Stimulated activated CD4-positive, alpha-beta T cell treated with anti-CD3 and anti-CD28 coated beads, Interleukin-1b, Interleukin-23, amount 100 ng/mL, for 1 hour (primary cell): ENCODE measurements around the gene ETV4.

ENCODE experiments used
- DNase-seq, 2 donors: peaks; one replicate each; pipeline ENCODE4 v3.0.0-alpha.2; 2020; ENCODE audit warnings: low read depth in 2 of 2

Gene ETV4

DNA sequence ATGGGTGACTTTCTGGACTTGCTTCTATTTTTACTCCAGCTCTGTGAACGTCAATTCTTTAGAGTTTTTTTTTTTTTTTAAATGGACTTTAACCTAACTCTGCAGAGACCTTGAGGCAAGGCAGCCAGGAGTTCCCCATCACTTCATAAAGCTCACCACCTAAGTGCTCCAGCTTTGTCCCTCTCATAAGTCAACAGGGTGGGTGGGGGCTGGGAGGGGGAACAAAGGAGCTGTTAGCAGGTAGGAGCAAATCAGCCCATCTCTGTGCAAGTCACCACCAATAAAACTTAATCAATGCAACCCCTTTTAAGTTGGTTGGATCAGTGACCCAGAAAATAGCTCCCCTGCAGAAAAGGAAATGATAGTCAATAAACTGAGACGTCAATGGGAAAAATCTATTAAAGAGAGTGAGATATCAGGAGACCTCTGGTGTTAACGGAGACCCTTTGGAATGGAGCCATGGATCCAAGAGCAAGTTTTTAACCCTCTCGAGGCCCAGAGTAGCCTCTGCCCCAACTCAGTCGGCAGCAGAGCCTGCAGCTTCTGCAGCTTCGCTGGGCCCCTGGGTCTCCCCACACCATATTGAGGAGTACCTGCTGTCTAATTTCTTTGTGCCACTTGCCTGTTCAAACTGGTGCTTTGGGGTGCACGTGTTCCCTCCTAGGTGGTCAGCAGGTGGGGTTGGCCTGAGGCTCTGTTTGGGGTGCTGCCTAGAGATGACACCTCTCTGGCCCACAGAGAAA is 27.6 kb upstream of the ETV4 start:
- DNase-seq, result no peak

DNA sequence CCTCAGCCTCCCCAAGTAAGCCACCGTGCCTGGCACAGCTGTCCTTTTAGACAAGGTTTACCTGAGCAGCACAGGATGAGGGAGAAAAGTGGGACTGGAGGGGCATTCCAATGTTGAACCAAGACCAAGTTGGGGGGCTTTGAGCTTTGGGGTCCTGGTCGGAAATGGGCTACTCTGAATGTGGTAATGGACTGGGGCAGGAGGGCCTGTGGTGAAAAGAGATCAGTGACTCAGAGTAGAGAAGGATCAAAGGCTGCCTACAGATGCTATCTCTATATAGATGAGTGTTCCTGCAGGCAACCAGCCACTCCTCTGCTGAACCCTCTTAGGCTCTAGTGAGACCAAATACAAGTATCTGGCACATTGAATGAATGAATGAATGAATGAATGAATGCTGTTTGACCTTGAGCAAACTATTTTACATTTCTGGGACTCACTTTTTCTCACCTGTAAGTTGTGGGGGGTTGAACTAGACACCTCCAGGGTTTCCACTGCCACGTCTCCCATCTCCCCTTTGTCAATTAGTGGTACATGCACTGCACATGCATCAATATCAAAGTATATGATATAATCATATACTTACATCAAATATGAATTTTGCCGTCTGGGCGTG is 26.3 kb upstream of the ETV4 start:
- no peak for DNase-seq

DNA sequence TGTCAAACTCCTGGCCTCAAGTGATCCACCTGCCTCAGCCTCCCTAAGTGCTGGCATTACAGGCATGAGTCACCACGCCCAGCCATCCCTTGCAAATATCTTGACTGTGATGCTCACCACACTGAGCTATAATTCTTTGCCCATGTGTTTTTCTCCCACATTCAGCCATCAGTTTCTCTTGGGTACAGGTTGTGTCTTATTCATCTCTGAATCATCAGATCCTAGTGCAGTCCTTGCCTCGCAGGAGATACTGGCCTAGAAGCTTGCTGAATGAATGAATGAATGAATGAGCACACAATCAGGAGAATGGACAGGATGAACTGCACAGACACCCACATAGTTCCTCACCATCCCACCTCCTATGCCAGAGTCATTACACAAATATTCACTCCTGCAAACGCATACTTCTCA is 24.4 kb upstream of the ETV4 start:
- DNase-seq, result no peak

DNA sequence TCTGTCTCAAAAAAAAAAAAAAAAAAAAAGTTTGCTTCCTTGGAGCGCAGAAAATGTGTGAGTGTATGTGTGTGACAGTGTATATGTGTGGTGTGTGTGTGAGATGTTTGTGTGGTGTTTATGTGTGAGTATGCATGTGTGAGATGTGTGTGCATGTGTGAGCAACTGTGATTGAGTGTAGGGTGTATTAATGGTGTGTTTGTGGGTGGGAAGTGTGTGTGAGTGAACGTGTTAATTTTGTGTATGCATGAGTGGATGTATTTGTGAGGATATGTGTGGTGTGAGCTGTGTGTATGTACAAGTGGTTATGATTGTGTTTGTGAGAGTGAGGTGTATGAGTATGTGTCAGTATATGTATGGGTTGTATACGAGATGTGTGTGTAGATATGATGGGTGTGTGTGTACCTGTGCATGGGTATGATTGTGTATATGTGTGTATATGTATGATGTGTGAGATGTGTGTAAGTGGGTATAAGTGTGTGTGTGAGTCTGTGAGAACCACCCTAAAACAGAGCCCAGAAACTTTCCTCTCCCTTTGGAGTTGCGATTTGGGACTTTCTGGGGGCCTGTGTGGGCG is 22.5 kb upstream of the ETV4 start:
- no peak for DNase-seq

DNA sequence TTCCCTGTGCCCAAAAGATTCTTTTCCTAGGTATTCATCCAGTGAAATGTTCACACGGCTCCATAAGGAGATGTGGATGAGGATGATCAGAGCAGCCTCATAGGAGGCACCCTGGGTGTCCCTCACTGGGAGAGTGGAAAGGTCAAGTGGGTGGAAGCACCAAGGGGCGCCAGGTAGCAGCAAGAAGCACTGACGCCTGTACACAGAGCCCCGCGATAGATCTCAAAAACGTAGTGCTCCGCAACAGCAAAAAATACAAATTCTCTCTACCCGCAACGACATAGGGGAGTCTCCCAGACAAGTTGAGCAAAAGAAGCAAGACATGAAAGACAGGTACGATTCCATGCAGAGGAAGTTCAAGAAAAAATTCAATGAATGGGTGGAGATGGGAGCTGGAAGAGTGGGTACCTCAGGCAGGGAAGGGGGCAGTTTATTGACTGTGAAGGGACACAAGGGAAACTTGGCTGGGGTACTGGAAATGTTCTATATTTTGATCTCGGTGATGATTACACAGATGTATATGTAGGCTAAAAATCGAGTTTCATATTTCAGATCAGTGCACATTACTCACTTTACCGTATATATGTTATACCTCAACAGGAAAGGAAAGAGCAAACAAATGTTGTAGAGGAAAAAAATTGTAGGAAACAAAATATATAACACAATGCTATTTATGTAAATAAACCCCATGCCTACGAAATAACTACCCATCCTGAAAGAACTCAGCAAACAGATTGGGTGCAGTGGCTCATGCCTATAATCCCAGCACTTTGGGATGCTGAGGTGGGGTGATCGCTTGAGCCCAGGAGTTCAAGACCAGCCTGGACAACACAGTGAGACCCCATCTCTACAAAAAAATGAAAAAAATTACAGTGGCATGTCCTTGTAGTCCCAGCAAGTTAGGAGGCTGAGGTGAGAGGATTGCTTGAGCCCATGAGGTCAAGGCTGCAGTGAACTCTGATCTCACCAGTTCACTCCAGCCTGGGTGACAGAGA is 17.8 kb upstream of the ETV4 start:
- no peak for DNase-seq

DNA sequence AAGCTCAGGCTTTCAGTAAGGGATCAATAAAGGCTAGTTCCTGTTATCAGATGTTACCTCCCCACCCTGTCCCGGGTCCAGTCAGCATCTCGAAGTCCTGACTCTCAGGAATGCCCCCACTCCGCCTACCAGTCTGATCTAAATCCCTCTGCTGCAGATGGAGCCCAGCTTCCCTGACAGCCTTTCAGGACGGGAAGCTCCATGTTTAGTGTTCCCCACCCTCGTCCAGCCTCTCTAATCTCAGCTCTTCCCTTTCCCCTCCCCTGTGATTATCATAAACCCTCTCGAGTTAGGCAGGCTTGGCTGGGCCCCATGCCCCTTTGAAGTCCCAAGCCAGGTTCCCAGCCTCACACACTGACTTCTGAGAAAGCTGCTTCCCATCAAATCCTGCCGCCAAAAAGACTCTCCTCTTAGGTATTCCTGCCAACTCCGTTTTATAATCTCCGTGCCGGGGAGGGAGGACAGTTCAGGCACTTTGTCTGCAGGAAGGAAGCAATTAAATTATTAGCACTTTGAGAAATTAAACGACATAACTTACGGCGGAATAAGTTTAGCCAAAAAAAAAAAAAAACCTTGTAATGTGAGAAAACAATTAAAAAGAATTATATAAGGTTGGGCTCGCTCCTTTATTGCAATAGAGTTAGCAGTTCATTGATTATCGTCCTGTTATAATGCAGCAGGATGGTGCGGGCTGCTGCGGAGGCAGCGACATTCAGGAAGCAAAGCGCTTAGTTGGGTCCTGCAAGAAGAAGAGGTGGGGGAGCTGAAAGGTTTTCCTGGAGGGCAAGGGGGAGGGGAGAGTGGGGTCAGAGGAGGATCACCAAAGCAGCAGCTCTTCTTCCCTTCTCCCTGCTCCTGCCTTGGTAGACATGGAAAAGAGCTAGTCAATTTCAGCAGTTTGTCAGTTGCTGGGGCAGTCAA is 16.8 kb upstream of the ETV4 start:
- no peak for DNase-seq

DNA sequence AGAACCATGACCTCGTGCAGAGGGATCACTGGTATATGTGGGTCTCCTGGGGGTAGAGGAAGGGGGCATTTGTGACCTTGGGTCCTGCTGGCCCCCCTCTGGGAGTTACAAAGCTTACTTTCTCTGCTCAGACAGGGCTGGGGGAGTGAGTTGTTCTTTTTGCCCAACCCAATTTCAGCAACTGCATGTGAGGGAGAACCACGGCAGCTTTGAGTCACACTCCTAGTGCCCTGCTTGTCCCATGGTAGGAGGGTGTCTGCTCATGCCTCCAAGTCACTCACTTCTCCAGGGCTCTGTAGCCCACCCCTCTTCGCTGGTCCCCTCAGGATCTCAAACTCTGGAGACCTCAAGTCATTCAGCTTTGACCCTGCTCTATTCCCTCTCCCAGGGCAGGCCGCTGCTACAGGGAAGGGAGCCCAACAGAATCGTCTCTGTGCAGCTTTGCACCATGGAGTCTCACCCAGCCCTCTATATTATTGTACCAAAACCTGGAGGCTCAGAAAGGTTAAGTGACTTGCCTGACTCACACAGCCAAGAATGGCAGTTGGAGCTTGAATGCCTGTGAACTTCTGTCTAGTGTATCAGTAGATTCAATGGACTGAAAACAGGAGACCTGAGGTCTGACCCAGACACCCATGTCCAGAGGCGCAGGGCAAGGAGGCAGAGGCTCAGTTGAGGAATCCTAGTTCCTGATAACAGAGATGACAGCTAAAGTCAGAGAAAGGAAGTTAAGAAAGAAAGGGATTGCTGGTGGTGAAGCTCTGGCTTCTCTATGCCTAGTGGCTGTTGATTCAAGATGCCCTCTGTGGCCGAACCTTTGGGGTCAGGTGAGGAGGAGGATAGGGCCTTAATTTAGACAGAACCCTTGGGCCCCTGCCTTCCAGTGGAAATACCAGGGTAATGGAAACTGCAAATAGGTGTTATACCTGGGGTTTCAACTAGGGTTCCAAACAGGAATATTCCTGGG is 14.6 kb upstream of the ETV4 start:
- no peak for DNase-seq

DNA sequence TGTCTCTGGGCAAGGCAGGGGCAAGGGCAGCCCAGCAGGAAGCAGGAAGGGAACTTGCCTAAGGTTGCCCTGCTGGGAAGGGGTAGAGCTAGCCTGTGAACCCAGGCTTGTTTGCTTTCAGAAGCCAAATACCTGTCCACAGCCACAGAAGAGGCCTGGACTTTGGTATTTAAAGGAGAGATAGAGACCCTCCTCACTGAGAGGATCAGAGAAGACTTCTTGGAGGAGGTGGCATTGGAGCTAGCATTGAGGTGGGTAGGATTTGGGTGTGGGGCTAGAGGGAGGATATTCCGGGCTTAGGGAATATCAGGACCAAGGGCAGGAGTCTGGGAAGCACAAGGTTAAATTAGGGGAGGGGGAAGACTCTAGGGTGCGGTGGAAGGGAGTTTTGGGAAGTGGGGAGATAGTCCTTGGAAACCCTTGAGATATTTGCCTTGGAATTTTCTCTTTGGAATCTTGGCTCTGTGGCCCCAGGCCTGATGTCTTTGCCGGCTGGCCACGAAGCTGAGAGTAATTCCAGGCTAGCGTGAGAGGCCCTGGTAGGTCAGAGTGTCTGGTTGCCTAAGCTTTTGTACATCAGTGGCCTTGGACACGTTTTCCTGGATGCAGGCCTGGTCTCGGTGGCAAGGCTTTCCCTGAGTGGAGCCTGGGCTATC is 13.1 kb upstream of the ETV4 start:
- no peak for DNase-seq

DNA sequence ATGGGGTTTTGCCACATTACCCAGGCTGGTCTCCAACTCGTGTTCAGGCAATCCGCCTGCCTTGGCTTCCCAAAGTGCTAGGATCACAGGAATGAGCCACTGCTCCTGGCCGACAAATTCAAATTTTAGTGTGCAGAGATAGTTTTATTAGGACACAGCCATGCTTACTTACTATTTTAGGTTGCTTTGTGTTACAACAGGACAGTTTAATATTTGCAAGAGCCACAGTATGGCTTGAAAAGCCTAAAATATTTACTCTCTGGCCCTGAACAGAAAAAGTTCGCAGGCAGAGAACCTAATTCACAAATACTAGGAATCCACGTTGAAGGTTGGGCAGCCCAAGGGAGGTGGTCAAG is 12.6 kb upstream of the ETV4 start:
- DNase-seq, result no peak

DNA sequence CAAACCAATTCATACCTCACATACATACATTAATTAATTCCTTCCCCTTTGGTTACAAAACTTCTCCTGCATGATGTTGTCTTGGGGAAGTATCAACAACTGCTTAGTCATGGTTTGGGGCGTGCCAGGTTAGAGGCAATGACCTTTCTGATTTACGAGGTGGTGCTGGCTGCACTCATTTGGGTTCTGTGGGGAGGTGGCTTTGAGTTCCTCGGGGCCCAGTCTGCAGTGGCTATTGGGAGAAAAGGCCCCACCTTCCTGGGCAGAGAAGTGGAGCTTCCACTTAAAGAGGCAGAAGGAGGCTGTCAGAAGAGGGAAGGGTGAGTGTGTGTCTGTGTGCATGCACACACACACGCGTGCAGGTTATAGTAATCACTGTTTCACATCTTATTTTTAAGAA is 10.2 kb upstream of the ETV4 start:
- DNase-seq, result no peak

DNA sequence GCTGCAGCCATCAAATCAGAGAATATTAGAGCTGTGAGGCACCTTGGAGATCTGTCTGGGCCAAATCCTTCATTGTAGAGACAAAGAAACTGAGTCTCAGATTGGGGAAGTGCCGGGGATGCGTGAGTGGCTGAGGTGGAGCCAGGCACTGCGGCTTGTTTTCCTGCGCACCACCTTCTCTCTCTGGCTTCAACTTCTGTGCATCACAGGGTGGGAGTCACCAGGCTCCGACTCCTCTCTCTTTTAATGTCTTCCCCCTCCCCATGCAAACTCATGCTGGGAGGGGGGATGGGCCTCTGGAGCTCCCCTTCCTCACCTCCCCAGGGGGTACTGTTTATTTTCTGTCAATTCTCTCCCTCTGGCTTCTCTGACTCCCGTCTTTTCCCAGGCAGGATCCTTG is 8.7 kb upstream of the ETV4 start:
- no peak for DNase-seq

DNA sequence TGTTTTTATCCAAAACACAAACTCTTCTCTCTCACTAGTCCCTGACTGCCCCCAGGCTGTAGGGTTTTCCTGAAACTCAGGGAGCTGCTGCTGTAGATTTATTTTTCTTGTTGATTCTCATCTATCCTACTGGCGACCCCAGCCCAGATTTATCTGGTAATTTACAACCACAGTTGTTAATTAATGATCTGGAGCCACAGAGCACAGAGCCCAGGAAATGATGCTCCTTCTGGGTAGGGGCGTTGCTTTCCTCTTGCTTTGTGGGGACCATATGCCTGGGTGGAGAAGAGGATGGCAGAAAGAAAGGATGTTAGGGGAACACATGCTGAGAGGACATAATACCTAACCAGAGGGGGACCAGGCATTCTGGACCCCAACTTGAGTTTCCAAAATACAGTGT is 7.4 kb upstream of the ETV4 start:
- DNase-seq, result no peak

DNA sequence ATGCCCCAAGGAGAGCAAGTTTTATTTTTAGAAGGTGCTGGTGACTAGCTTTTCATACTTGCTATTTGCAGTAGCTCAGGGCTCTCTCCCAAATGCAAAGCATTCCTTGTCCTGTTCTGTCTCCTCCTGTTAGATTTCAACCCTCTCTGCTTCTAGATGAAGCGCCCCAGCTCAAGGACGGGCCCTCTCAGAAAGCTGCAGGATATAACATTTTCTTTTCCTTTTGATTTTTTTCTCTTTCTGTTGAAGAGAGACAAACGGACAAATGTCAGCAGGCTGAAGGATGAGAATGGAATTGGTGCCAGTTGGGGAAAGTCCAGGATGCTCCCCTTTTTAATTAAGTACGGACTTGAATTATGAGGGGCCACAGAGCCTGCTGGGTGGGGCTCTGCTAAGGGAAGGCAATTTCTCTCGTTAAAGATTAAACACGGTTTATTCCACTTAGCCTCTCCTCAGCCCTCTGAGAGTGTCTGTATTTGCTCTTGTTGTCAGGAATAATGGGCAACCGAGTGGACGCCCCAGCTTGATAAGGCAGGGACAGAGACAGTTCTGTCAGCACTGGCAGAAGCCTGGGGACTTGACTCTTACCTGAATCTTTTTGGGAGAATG is 6.2 kb upstream of the ETV4 start:
- DNase-seq, result no peak

DNA sequence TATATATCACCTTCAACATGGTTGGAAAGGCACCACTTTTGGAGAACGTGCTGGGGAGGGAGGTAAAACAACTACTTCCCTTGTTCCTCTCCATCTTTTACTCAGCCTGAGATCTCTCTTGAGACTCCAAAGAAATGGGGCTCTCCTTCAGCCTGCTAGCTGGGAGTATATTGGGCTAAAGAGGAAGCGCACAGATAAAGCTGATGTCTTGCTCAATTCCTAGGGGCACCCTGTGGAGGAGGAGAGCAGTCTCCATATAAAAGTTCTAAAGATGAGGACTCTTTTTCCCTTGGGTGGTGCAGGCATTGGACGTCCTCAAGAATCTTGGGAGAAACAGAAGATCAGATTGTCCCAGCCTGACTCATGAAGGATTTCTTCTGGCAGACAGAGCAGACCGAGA is 4.6 kb upstream of the ETV4 start:
- DNase-seq, result no peak

DNA sequence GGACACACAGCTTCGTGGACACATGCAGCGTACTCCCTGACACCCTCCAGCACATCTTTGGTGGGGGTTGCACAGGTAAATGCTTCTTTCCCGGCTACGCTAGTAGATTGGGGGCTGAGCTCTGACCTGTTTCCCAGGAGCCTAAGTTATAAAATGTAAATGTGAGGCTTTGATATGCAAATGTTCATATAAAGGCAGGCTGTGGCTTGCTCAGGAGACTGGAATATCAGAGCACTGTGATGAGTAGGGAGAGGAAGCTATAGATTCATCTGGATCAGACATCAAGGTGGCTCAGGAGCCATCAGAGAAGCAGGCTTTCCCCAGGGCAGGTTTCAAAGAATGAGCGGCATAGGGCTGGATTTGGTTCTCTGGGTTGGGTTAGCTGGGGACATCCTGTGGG is 3.4 kb upstream of the ETV4 start:
- DNase-seq, result no peak

DNA sequence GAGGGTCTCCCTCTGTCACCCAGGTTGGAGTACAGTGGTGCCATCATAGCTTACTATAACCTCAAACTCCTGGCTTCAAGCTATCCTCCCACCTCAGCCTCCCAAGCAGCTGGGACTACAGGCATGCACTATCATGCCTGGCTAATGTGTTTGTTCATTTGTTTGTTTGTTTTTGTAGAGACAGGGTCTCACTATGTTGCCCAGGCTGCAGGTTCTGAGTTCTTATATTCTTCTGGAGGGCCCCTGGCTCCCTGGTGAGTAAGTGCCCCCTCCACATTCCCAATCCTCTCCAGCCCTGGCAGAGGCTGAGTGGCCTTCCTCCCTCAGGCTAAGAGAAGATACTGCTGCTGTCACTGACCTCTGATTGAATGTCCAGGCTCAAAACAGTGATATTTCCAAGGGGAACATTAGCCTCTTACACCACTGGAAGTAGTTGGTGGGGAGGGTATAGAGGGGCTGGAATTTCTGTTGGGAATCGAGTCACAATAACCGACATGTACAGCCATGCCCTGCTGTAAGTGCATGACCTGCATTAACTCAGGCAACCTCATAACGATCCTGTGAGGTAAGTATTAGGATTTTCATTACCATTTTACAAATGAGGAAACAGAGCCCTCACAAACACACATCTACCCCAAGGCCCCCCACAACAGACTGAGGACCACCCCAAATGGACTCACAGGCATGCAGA is 2.7 kb upstream of the ETV4 start:
- no peak for DNase-seq

DNA sequence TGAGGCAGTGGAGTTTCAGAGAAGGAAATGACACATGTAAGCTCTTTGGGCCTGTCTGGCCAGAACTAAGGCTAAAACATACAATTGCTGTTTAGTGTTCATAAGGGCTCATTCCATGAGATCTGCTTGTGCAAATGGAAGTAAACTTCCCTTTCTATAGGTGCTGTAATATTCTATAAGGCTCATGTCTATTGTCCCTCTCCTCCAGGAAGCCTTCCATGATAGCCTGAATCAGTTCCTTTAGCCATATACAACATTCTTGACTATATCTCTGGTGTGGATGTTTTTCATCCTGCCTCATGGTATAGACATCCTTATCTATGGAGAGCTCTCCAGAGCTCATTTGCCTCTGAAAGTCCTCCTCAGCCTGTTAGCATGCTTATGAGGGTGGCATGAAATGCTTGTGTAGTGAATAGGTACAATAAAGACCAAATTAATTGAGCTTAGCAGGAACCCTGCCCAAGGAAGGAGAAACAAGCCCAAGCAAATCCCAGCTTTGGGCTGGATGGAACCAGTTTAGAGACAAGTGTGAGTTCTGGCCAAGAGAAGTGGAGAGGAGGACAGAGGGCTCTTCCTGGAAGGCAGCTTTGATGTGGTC is 1.6 kb upstream of the ETV4 start:
- DNase-seq, result no peak

DNA sequence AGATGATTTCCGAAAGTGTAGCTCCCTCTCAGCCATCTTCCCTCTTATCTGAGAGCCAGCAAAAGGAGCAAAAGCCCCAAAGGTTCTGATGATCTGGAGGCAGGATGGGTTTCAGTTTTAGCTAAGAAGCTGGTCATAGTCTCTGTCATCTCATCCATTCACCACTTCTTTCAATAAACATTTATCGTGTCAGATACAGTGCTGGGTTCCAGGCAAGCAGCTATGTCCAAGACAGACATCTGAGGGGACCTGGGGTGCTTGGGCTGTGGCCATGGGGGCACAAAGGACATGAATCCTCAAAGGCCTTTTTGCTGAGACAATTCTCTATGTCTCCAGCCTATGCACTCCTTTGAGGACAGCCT is 1.0 kb upstream of the ETV4 start:
- no peak for DNase-seq

DNA sequence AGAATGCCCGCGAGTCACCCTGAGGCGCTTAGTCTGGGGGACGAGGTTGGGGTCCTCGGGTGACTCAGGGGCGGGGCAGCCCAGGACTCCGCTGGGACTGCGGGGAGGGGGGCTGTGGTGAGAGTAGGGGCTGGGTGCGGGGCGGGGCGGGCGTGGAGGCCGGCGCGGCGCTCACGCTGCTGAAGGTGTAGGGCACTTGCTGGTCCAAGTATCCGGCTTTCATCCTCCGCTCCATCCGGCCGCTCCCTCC is 832 bp downstream of the ETV4 start:
- DNase-seq, result no peak
